DND-41 (cell line): ENCODE data around the gene MAPRE2.

Source experiments
- CTCF ChIP-seq: IDR thresholded peaks from 2 replicates; pipeline ENCODE4 v1.5.1; 2012; ENCODE audit warnings: borderline replicate concordance, low read length, moderate library complexity, mild to moderate bottlenecking; ENCODE audit not compliant: poor library complexity, severe bottlenecking; ENCODE audit errors: extremely low read depth
- EZH2 ChIP-seq: IDR thresholded peaks from 3 replicates; pipeline ENCODE4 v1.6.1; 2012; ENCODE audit warnings: borderline replicate concordance, low read depth, mild to moderate bottlenecking, moderate library complexity, low read length, inconsistent platforms; ENCODE audit not compliant: severe bottlenecking

DNA sequence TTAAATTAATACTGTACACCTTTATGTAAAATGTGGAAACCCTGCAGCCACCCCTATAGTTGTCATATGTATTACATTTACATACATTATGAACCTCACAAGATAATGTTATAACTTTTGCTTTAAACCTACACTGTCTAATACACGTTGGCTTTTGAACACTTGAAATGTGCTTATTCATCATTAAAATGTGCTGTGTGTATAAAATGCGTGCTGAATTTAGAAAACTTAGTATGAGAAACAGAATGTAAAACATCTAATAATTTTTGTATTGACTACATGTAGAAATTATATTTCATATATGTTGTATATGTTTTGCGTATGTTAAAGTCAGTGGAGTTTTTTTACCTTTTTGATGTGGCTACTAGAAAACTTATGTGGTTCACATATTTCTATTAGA is 68.8 kb downstream of the MAPRE2 start:
- TF ChIP-seq CTCF (no peak), EZH2 (no peak)
